ENCODE data around the gene RPL3. TPM values are rescaled to one million over a fixed set of nuclear protein-coding genes. Genes with fewer than 3 reads are reported as not detected.

The RPL3 gene
- polyA plus RNA-seq, 3 donors from 2014 or later, result 1,935 to 2,618 (median 1,953) TPM

DNA sequence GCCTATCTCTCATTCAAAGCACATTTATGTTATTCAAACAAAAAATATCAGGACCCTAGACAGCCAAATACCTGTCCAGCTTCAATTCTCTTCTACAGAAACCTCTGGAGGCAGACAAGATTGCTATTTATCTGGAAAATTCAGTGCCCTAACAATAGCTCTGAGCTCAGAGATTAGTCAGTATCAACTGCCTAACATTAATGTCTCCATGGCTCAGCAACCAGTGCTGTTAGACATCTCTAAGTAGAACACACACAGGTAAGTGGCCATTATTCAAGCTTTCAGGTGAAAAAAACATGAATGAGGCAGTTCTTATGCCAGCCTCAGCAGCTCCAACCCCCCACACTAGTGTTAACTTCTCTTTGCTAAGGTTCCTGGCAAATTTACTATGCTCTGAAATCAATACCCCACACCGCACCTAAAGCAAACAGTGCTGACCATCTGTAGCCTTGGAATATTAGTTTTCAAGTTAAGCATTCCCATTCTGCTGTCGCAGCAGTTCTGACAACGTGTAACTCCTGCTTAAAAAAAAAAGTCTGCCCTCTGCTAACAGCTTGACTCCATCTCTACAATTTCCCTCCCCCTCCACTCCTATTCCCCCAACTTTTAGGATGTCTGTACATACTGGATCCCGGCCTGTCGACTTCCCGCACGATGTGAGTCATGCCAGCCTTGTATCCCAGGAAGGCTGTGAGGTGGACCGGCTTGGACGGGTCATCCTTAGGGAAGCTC is 1.5 kb downstream of the RPL3 start:
- Mint-ChIP-seq H3K9me3 (no peaks in the 10 kb centered on the region), H3K4me3 (peak overlapping the region; percentile 94 to 100 (median 99)), H3K36me3 (peaks cover 17 to 50% (median 21%) of the 10 kb centered on the region in 3 donors), H3K27me3 (ENCODE audit: low read depth in 3 of 3) (peaks cover 20 to 21% (median 21%) of the 10 kb centered on the region in 3 donors), H3K27ac (peak overlapping the region; percentile 92 to 98 (median 97)), H3K4me1 (peaks cover 58 to 68% of the 10 kb centered on the region in 2 donors)
- no peak for DNase-seq

- H3K4me1 Mint-ChIP-seq, result peaks cover 58 to 68% of the 10 kb centered on the region in 2 donors
- peaks cover 20 to 21% (median 21%) of the 10 kb centered on the region in 3 donors for H3K27me3 Mint-ChIP-seq (ENCODE audit: low read depth in 3 of 3)
- H3K36me3 Mint-ChIP-seq, result peaks cover 17 to 56% (median 21%) of the 10 kb centered on the region in 3 donors
- H3K4me3 Mint-ChIP-seq, result peak overlapping the region; percentile 94 to 100 (median 99)
- peak; percentile 73 to 78 (median 75) for DNase-seq
- no peaks in the 10 kb centered on the region for H3K9me3 Mint-ChIP-seq
- peak overlapping the region; percentile 92 to 98 (median 97) for H3K27ac Mint-ChIP-seq
These were observed 2.2 kb downstream of the RPL3 start for GRCh38 chr22:39317084-39317774.

- peak; percentile 70 to 79 (median 72) for DNase-seq
- H3K4me1 Mint-ChIP-seq, result peaks cover 60 to 68% of the 10 kb centered on the region in 2 donors
- peaks cover 20 to 23% (median 21%) of the 10 kb centered on the region in 3 donors for H3K27me3 Mint-ChIP-seq (ENCODE audit: low read depth in 3 of 3)
- no peaks in the 10 kb centered on the region for H3K9me3 Mint-ChIP-seq
- H3K36me3 Mint-ChIP-seq, result peaks cover 17 to 61% (median 21%) of the 10 kb centered on the region in 3 donors
- peak overlapping the region; percentile 94 to 100 (median 99) for H3K4me3 Mint-ChIP-seq
- peak overlapping the region; percentile 92 to 98 (median 97) for H3K27ac Mint-ChIP-seq
These were observed 2.9 kb downstream of the RPL3 start for GRCh38 chr22:39316440-39317083.

- peak overlapping the region in 2 of 6 donors; percentile 55 to 95 for H3K27ac Mint-ChIP-seq
- H3K4me1 Mint-ChIP-seq, result peaks cover 59 to 62% of the 10 kb centered on the region in 2 donors
- H3K36me3 Mint-ChIP-seq, result peaks cover 17 to 63% (median 21%) of the 10 kb centered on the region in 3 donors
- H3K4me3 Mint-ChIP-seq, result peak overlapping the region in 2 of 5 donors; percentile 25 to 33
- H3K27me3 Mint-ChIP-seq (ENCODE audit: low read depth in 3 of 3), result peaks cover 19 to 22% (median 20%) of the 10 kb centered on the region in 3 donors
- no peaks in the 10 kb centered on the region for H3K9me3 Mint-ChIP-seq
- no peak for DNase-seq
These were observed 4.0 kb downstream of the RPL3 start for GRCh38 chr22:39315389-39315788.

DNA sequence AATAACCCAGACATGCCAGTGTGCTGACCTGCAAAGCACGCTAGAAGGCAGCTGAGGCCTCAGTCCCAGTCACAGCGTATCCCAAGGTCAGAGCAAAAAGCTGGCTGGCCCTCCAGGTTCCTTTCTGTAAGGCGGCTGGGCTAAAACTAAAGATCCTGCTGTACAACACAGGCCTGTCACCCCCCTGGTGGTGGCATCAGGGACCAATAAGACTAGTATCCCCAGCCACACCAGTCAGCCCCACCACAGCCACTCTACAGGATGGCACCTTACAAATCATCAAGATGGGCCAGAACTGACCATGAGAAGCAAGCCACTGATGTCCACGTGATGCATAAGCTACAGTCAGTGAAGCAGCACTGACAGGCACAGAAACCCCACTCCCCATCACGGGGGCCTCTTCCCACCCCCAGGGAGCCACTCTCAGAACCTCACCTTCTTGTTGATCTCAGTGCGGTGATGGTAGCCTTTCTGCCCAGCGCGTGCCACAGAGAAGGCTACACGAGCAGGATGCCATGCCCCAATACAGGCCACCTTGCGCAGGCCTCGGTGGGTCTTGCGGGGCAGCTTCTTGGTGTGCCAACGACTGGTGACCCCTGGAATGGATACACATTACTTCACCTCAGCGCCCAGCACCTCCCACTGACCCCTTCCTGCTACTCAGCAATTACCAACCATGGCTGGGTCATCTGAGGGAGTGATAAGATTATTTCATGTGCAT is 5.0 kb downstream of the RPL3 start:
- peak overlapping the region in 1 of 5 donors; percentile 54 for H3K4me3 Mint-ChIP-seq
- H3K27me3 Mint-ChIP-seq (ENCODE audit: low read depth in 3 of 3), result peaks cover 12 to 15% (median 15%) of the 10 kb centered on the region in 3 donors
- peaks cover 17 to 63% (median 21%) of the 10 kb centered on the region in 3 donors for H3K36me3 Mint-ChIP-seq
- H3K27ac Mint-ChIP-seq, result peak overlapping the region in 2 of 6 donors; percentile 39 to 61
- DNase-seq, result no peak
- H3K4me1 Mint-ChIP-seq, result peaks cover 49 to 56% of the 10 kb centered on the region in 2 donors
- H3K9me3 Mint-ChIP-seq, result no peaks in the 10 kb centered on the region

DNA sequence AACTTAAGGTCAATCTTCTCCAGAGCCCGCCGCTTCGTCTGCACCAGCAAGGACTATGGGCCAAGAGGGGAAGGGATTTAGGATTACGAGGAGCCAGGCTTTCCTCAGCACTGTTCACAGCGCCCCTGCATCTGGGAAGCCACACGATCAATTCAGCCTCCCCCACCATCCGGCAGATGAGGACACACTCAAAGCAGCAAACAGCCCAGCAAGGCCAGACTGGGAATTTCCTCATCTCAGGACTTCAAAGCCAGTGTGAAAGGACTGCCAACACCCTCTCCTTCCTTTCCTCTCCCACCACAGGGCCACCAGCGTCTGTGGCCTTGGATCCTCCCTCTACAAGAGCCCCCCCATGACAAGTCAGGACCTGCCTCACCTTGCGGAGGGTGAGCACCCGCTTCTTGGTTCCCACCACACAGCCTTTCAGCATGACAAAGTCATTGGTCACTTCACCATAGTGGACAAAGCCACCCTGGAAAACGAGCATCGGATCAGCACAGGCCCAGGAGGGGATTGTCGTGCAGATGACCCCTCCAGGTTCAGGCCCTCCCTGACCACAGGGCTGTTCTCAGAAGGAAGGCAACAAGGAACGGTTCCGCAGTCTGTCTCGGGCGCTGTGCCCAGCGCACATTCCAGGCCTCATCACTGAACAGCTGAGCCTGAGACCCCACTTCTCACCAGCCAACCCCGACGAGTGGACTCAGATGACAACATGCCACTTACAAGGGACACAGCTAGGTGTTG is 6.0 kb downstream of the RPL3 start:
- H3K36me3 Mint-ChIP-seq, result peaks cover 17 to 63% (median 21%) of the 10 kb centered on the region in 3 donors
- peak overlapping the region in 2 of 6 donors; percentile 60 to 69 for H3K27ac Mint-ChIP-seq
- H3K27me3 Mint-ChIP-seq (ENCODE audit: low read depth in 3 of 3), result peaks cover 7 to 9% (median 8%) of the 10 kb centered on the region in 3 donors
- peaks cover 39 to 53% of the 10 kb centered on the region in 2 donors for H3K4me1 Mint-ChIP-seq
- no peak for DNase-seq
- H3K9me3 Mint-ChIP-seq, result no peaks in the 10 kb centered on the region
- no peak overlapping the region for H3K4me3 Mint-ChIP-seq

GRCh38 chr22:39312410-39312809 is 7.0 kb downstream of the RPL3 start:
- Mint-ChIP-seq H3K4me3 (no peak overlapping the region), H3K27me3 (ENCODE audit: low read depth in 3 of 3) (peaks cover 4 to 8% (median 5%) of the 10 kb centered on the region in 3 donors), H3K27ac (peak overlapping the region in 2 of 6 donors; percentile 30 to 52), H3K4me1 (peaks cover 29 to 43% of the 10 kb centered on the region in 2 donors), H3K9me3 (no peaks in the 10 kb centered on the region), H3K36me3 (peaks cover 14 to 53% (median 20%) of the 10 kb centered on the region in 3 donors)
- no peak for DNase-seq

DNA sequence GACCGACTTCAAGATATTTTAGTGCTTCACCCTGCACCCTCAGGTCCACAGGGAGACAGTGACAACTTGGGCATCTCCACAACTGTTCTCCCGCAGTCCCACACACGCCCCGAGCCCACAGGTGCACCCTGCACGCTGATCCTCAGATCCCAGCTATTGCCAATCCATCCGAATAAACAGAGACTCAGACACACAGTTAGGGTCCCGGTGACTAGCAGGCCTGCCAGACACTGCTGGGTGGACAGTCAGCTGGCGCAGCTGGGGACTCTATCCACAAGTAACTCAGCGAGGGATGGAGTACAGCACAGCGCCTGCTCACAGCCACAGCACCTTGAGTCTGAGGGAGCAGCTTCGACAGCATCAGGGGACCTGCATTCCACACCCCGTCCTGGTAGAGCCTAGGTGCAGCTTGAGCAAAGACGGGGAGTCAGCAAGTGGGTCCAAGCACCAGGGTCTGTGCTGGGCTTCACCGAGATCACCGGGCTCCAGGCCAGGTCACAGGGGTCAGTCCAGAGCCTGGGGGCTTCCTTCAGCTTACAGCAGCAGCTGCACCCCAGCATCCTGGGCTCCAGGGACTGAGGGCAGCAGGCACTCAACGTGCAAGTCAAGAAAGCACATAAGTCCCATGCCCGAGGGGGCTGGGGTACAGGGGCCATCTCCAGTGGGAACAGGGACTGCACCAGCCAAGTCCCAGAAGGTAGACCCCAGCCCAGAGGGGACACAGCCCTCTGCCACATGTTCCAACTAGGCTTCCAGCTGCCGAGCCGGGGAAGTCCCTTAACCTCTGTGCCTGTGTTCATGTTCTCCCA is 7.6 kb downstream of the RPL3 start:
- H3K4me3 Mint-ChIP-seq, result no peak overlapping the region
- no peak for DNase-seq
- H3K4me1 Mint-ChIP-seq, result peaks cover 23 to 37% of the 10 kb centered on the region in 2 donors
- peaks cover 3 to 4% (median 4%) of the 10 kb centered on the region in 3 donors for H3K27me3 Mint-ChIP-seq (ENCODE audit: low read depth in 3 of 3)
- no peaks in the 10 kb centered on the region for H3K9me3 Mint-ChIP-seq
- peaks cover 11 to 47% (median 17%) of the 10 kb centered on the region in 3 donors for H3K36me3 Mint-ChIP-seq
- H3K27ac Mint-ChIP-seq, result peak overlapping the region in 2 of 6 donors; percentile 60 to 61

DNA sequence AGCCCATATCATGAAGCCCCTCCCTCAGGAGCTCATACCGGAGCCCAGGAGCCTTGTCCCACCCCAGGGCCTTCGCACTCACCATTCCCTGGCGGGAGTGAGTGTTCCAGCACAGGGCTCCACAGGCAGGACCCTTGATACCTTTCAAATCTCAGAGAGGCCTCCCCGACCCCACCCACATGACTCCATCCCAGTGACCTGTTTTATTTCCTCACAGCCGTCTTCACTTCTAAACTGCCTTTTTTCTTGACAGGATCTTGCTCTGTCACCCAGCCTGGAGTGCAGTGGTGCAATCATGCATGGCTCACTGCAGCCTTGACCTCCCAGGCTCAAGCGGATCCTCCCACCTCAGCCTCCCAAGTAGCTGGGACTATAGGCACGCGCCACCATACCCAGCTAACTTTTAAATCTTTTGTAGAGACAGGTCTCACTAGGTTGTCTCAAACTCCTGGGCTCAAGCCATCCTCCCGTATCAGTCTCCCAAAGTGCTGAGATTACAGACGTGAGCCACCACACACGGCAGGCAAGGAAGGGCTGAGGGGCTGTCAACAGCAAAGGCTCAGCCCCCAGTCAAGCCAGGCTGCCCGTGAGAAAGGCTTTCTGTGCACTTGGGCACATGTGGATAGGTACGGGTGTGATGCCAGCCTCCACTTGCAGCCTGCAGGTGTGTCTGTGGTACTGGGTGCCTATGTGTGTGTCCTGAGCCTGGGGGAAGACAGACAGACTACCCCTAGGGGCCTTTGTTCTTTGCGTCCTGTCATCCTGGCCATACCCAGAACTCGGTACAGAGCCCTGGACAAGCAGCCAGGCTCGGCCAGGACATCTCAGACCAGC is 9.3 kb downstream of the RPL3 start:
- Mint-ChIP-seq H3K27ac (peak overlapping the region in 3 of 6 donors; percentile 12 to 67 (median 48)), H3K36me3 (peaks cover 8 to 32% (median 13%) of the 10 kb centered on the region in 3 donors), H3K27me3 (ENCODE audit: low read depth in 3 of 3) (peaks cover 1 to 6% (median 3%) of the 10 kb centered on the region in 3 donors), H3K9me3 (no peaks in the 10 kb centered on the region), H3K4me1 (peaks cover 6 to 20% of the 10 kb centered on the region in 2 donors), H3K4me3 (no peak overlapping the region)
- no peak for DNase-seq

DNA sequence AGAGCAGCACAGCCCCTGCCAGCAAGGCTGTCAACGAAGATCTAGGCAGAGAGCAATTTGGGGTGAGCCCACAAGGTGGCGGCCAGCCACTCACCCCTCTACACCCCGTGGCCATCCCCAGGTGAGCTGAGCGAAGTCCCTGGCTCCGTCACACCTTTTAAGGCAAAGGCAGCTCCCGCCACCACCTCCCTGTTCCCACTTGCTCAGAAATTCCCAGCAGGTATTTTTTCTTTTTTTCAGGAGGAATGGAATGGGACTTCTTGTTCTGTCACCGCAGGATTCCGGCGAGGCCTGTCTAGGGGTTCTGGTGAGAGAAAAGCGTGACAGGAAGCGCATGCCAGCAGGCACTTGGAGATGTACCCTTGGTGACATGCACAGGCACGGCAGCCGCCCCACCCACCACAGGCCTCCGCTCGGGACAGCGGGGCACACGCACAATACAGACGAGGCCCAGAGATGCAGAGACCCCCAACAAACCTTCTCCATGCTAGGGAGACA is 10.0 kb downstream of the RPL3 start:
- H3K27ac Mint-ChIP-seq, result no peak overlapping the region
- no peak overlapping the region for H3K4me3 Mint-ChIP-seq
- peaks cover 1 to 6% (median 3%) of the 10 kb centered on the region in 3 donors for H3K27me3 Mint-ChIP-seq (ENCODE audit: low read depth in 3 of 3)
- H3K4me1 Mint-ChIP-seq, result peaks cover 0 to 19% of the 10 kb centered on the region in 2 donors
- H3K9me3 Mint-ChIP-seq, result no peaks in the 10 kb centered on the region
- peaks cover 8 to 25% (median 8%) of the 10 kb centered on the region in 3 donors for H3K36me3 Mint-ChIP-seq
- DNase-seq, result no peak

All from immature natural killer cell (primary cell).